ENCODE data around the gene JAZF1. TPM values are rescaled to one million over a fixed set of nuclear protein-coding genes. Genes with fewer than 3 reads are reported as not detected.

Gene JAZF1
- total and polyA plus RNA-seq, 8 donors: 4.0 to 13.9 (median 6.0) TPM

GRCh38 chr7:27930910-27931476, 249.6 kb downstream of the JAZF1 start:
- Histone ChIP-seq H3K4me1 (no peaks in the 10 kb centered on the region), H3K4me3 (no peak overlapping the region), H3K36me3 (no peaks in the 10 kb centered on the region), H3K9me3 (no peaks in the 10 kb centered on the region), H3K27ac (no peak overlapping the region), H3K27me3 (no peaks in the 10 kb centered on the region)
- no peak for FAIRE-seq
- TF ChIP-seq, protein P1, sequence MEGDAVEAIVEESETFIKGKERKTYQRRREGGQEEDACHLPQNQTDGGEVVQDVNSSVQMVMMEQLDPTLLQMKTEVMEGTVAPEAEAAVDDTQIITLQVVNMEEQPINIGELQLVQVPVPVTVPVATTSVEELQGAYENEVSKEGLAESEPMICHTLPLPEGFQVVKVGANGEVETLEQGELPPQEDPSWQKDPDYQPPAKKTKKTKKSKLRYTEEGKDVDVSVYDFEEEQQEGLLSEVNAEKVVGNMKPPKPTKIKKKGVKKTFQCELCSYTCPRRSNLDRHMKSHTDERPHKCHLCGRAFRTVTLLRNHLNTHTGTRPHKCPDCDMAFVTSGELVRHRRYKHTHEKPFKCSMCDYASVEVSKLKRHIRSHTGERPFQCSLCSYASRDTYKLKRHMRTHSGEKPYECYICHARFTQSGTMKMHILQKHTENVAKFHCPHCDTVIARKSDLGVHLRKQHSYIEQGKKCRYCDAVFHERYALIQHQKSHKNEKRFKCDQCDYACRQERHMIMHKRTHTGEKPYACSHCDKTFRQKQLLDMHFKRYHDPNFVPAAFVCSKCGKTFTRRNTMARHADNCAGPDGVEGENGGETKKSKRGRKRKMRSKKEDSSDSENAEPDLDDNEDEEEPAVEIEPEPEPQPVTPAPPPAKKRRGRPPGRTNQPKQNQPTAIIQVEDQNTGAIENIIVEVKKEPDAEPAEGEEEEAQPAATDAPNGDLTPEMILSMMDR (IDR thresholded peaks at IDR 0.05): no peak
- intact Hi-C loops (cut with DNase I): no loop called here
- ATAC-seq: no peak
- DNase-seq: no peak

GRCh38 chr7:27929127-27929526, 251.5 kb downstream of the JAZF1 start:
- no peaks in the 10 kb centered on the region for H3K36me3 ChIP-seq
- FAIRE-seq (no peak), ATAC-seq (no peak), DNase-seq (no peak)
- H3K9me3 ChIP-seq: no peaks in the 10 kb centered on the region
- no peak overlapping the region for H3K4me3 ChIP-seq
- intact Hi-C loops (cut with DNase I): loop anchor here in 2 of 3 donors (10.0 kb wide), 2 partner anchors 244 to 734 kb away; no protein-coding TSS in a partner anchor
- no peak overlapping the region for H3K27ac ChIP-seq
- 88 to 93% methylated on average over 3 of the region's 3 CpGs for WGBS, 2 donors
- no peaks in the 10 kb centered on the region for H3K27me3 ChIP-seq
- no peaks in the 10 kb centered on the region for H3K4me1 ChIP-seq
- TF ChIP-seq, protein P1 (IDR thresholded peaks at IDR 0.05): no peak

DNA sequence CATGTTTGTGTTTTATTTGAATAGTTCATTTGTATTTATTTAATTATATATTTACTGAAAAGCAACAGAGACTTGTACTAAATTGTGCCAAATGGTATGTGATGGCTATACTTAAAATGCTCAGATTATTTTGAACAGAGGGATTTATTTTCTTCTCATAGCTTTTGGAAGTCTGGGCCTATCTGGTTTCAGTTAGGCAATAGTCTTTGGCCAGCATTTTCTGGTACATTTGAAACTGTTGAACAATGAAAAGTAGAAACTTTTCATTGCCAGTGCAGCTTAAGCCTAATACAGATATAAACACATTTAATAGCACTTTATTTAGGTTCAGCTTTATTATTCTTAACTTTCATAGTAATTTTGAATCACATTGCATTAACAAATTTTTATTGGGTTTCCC, 252.6 kb downstream of the JAZF1 start:
- H3K9me3 ChIP-seq: no peaks in the 10 kb centered on the region
- FAIRE-seq (no peak), ATAC-seq (no peak), DNase-seq (no peak)
- TF ChIP-seq, protein P1 (IDR thresholded peaks at IDR 0.05): peak in 1 of 4 donors; percentile 7
- H3K27ac ChIP-seq: no peak overlapping the region
- no peaks in the 10 kb centered on the region for H3K36me3 ChIP-seq
- no peak overlapping the region for H3K4me3 ChIP-seq
- H3K27me3 ChIP-seq: no peaks in the 10 kb centered on the region
- intact Hi-C loops (cut with DNase I): loop anchor here in 2 of 3 donors (10.0 kb wide), 2 partner anchors 243 to 733 kb away; no protein-coding TSS in a partner anchor
- H3K4me1 ChIP-seq: no peaks in the 10 kb centered on the region

- TF ChIP-seq, protein P1 (IDR thresholded peaks at IDR 0.05): no peak
- WGBS, 2 donors: 91% methylated on average over 6 of the region's 6 CpGs
- intact Hi-C loops (cut with DNase I): loop anchor here in 2 of 3 donors (10.0 kb wide), 2 partner anchors 241 to 731 kb away; no protein-coding TSS in a partner anchor
- H3K36me3 ChIP-seq: no peaks in the 10 kb centered on the region
- ATAC-seq: no peak
- no peaks in the 10 kb centered on the region for H3K27me3 ChIP-seq
- H3K4me1 ChIP-seq: peaks cover 0 to 3% (median 0%) of the 10 kb centered on the region in 3 donors
- no peak for DNase-seq
- H3K4me3 ChIP-seq: no peak overlapping the region
- no peak overlapping the region for H3K27ac ChIP-seq
- FAIRE-seq: no peak
- H3K9me3 ChIP-seq: no peaks in the 10 kb centered on the region
These were observed 254.9 kb downstream of the JAZF1 start for GRCh38 chr7:27925573-27926201.

DNA sequence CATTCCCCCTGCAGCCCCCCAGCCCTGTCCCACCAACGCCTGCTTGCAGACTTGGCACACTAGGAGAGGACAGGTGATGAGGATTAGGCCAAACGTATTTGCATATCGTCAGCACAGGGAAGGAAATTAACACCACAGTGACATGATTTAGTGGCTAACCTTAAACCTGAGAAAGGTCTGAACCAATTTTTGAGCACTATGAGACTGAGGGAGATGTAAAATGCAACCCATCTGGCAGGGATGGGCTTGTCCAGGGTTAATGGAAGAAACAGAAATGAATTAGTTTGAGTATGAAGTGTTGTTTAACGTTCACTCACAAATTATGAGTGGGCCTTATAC, 257.0 kb downstream of the JAZF1 start:
- ATAC-seq (no peak), FAIRE-seq (no peak), DNase-seq (no peak)
- peaks cover 0 to 6% (median 0%) of the 10 kb centered on the region in 3 donors for H3K4me1 ChIP-seq
- TF ChIP-seq, protein P1 (IDR thresholded peaks at IDR 0.05): no peak
- 69% methylated on average over 4 of the region's 4 CpGs for WGBS, 2 donors
- no peaks in the 10 kb centered on the region for H3K36me3 ChIP-seq
- H3K27ac ChIP-seq: no peak overlapping the region
- intact Hi-C loops (cut with DNase I): loop anchor here in 2 of 3 donors (10.0 kb wide), 2 partner anchors 239 to 729 kb away; no protein-coding TSS in a partner anchor
- H3K4me3 ChIP-seq: no peak overlapping the region
- no peaks in the 10 kb centered on the region for H3K27me3 ChIP-seq
- H3K9me3 ChIP-seq: no peaks in the 10 kb centered on the region

Data from pancreas (tissue), 10 donors.